Esophagus squamous epithelium (tissue), 5 donors: ENCODE measurements around the gene FAXC. TPM values are rescaled to one million over a fixed set of nuclear protein-coding genes. Genes with fewer than 3 reads are reported as not detected.
"Not testable (repeated sequence)": the region's sequence is repeated elsewhere in the genome, so short reads cannot be mapped to it uniquely, and the experiment has no call there.

ENCODE experiments used
- DNase-seq: peaks from one replicate; lab custom pipeline; 2025; lab: John Stamatoyannopoulos, UW
- H3K27ac ChIP-seq, 4 donors: fragments of 200-600 bp; sonication (generic); one replicate each; pipeline ENCODE4 v1.5.1; 2016 to 2019; ENCODE audit warnings: mild to moderate bottlenecking in 1 of 4
- H3K27me3 ChIP-seq, 4 donors: fragments of 200-600 bp; sonication (generic); 1 replicate in 3 of 4; 2 replicates in 1 of 4; pipeline versions ENCODE4 v1.5.1 to v1.6.0; 2017 to 2021; ENCODE audit warnings: antibody characterized with exemption in 1 of 4
- H3K36me3 ChIP-seq, 3 donors: fragments of 200-600 bp; sonication (generic); one replicate each; pipeline ENCODE4 v1.5.1; 2016 to 2019
- H3K4me1 ChIP-seq, 3 donors: fragments of 200-600 bp; sonication (generic); one replicate each; pipeline ENCODE4 v1.5.1; 2017 to 2019
- H3K4me3 ChIP-seq, 4 donors: fragments of 200-600 bp; sonication (generic); 1 replicate in 3 of 4; 2 replicates in 1 of 4; pipeline ENCODE4 v1.5.1; 2016 to 2019; ENCODE audit warnings: mild to moderate bottlenecking in 2 of 4, moderate library complexity in 1 of 4
- H3K9me3 ChIP-seq, 3 donors: fragments of 200-600 bp; sonication (generic); one replicate each; pipeline ENCODE4 v1.5.1; 2016 to 2019
- POLR2A ChIP-seq, 4 donors: fragments of 450-650 bp; IDR thresholded peaks; one replicate each; pipeline ENCODE4 v1.6.1; 2017; ENCODE audit warnings: antibody characterized with exemption in 4 of 4, mild to moderate bottlenecking in 4 of 4, moderate library complexity in 3 of 4
- WGBS, 2 donors: methylation state at CpG; one replicate each; pipeline ENCODE4 v1.1.5; 2018; 5-methylcytosine and 5-hydroxymethylcytosine counted together
- intact Hi-C: fragments of 100-400 bp; cut with DNase I; formaldehyde crosslinking; loops from one replicate; pipeline ENCODE4 v1.15.0; 2022
- total RNA-seq, 4 donors: library from RNA; depleted of rRNA; stranded (reverse); fragments of >200 nt; gene quantifications; one replicate each; pipeline ENCODE4 v1.1.0, GENCODE V29; 2016
- TF ChIP-seq, protein P1 (sequence below), 6 experiments: fragments of 450-650 bp in 4 of 6; fragments of 200-600 bp in 2 of 6; sonication (generic) in 2 of 6; IDR thresholded peaks; one replicate each; pipeline ENCODE4 v1.5.1; 2016 to 2019; ENCODE audit warnings: antibody characterized with exemption in 6 of 6, mild to moderate bottlenecking in 4 of 6, moderate library complexity in 4 of 6
- donor health status: DM: yes; HTN: yes; CAD: no.

FAXC gene
- total RNA-seq, 4 donors from 2014 or later, result 1.3 to 10.7 (median 4.6) TPM

DNA sequence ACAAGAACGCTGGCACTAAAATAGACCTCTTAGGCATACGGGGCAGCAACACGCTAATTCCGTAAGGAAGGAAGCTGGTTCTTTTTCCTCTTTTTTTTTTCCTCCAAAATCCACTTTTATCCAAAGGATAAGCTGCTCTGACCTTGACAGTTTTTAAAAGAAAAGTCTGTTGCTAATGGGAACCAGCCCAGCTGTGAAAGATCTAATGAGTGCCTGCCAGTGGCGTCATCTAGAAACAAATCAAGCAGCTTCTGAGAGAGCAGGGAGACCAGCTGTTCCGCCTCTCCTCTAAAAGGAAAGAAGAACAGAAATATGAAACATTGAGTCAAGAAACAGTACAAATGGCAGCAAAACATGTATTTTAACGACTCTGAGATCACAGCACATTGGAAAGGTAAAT, 78.6 kb downstream of the FAXC start:
- no peaks in the 10 kb centered on the region for H3K36me3 ChIP-seq
- H3K9me3 ChIP-seq, result no peaks in the 10 kb centered on the region
- WGBS, 2 donors, result 62 to 75% methylated on average over 7 of the region's 7 CpGs
- H3K27ac ChIP-seq, result no peak overlapping the region
- TF ChIP-seq POLR2A (IDR thresholded peaks at IDR 0.05), result no peak
- TF ChIP-seq, protein P1, sequence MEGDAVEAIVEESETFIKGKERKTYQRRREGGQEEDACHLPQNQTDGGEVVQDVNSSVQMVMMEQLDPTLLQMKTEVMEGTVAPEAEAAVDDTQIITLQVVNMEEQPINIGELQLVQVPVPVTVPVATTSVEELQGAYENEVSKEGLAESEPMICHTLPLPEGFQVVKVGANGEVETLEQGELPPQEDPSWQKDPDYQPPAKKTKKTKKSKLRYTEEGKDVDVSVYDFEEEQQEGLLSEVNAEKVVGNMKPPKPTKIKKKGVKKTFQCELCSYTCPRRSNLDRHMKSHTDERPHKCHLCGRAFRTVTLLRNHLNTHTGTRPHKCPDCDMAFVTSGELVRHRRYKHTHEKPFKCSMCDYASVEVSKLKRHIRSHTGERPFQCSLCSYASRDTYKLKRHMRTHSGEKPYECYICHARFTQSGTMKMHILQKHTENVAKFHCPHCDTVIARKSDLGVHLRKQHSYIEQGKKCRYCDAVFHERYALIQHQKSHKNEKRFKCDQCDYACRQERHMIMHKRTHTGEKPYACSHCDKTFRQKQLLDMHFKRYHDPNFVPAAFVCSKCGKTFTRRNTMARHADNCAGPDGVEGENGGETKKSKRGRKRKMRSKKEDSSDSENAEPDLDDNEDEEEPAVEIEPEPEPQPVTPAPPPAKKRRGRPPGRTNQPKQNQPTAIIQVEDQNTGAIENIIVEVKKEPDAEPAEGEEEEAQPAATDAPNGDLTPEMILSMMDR (IDR thresholded peaks at IDR 0.05), result no peak
- no peak for DNase-seq
- no peak overlapping the region for H3K4me3 ChIP-seq
- intact Hi-C loops, result no loop called here
- no peaks in the 10 kb centered on the region for H3K27me3 ChIP-seq
- no peaks in the 10 kb centered on the region for H3K4me1 ChIP-seq

DNA sequence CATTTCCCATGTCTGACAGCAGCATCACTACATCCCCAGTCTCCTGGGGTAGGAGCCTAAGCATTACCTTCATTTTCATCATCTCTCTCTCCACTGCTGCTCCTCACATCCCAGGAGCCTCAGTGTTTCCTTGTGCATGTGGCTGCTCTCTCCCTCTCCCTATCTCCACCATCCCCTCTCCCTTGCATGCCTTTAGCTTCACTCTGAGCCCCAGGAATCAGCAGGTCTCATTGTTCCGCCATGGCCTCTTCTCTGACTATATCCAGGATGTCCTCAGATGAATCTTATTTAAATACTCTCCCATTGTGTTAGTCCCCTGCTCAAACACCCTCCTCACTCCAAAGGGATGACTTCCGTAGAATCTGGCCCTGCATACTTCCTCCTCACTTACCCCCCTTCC, 79.4 kb downstream of the FAXC start:
- TF ChIP-seq, protein P1 (IDR thresholded peaks at IDR 0.05), result no peak
- no peak for TF ChIP-seq POLR2A (IDR thresholded peaks at IDR 0.05)
- WGBS, 2 donors, result 62 to 63% methylated on average over 2 of the region's 2 CpGs
- no peak overlapping the region for H3K4me3 ChIP-seq
- H3K27ac ChIP-seq, result no peak overlapping the region
- intact Hi-C loops, result no loop called here
- H3K4me1 ChIP-seq, result no peaks in the 10 kb centered on the region
- H3K36me3 ChIP-seq, result no peaks in the 10 kb centered on the region
- DNase-seq, result no peak
- no peaks in the 10 kb centered on the region for H3K9me3 ChIP-seq
- no peaks in the 10 kb centered on the region for H3K27me3 ChIP-seq

DNA sequence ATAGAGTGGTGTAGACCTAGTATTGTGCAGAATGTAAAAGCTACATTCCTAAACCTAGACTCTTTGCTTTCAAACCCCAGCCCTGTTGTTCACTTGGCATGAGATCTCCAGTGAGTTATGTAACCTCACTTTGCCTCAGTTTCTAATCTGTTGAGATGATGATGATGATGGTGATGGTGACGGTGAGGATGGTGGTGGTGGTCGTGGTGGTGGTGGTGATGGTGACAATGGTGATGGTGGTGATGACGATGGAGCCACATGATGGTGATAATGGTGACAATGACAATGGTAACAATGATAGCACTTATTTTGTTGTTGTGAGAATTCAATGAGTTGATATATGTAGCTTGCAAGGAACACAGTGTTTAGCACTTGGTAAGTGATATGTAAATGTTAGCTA, 80.3 kb downstream of the FAXC start:
- intact Hi-C loops, result no loop called here
- Histone ChIP-seq H3K27me3 (no peaks in the 10 kb centered on the region), H3K9me3 (no peaks in the 10 kb centered on the region), H3K4me1 (no peaks in the 10 kb centered on the region), H3K36me3 (no peaks in the 10 kb centered on the region), H3K27ac (no peak overlapping the region), H3K4me3 (no peak overlapping the region)
- no peak for DNase-seq
- 70 to 79% methylated on average over 3 of the region's 3 CpGs for WGBS, 2 donors
- no peak for TF ChIP-seq POLR2A (IDR thresholded peaks at IDR 0.05)
- TF ChIP-seq, protein P1 (IDR thresholded peaks at IDR 0.05), result no peak

DNA sequence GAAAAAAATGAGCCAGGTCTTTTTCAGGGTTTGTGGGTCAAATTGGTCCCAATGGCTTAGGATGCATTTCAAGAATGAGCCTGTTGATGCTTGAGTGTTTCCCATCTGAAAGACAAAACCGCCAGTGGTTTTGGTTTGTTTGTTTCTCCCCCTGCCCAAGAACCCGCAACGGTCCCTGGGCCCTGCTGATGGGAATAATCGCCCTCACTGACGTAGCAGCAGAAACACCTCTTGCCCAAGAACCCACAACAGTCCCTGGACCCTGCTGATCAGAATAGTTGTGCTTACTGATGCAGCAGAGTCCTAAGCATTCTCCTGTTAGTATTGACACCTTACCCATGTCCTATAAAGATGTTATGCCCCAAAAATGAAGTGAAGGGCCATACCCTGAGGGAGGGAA, 82.5 kb downstream of the FAXC start:
- H3K9me3 ChIP-seq, H3K27me3 ChIP-seq, intact Hi-C loops, DNase-seq, H3K4me1 ChIP-seq, H3K27ac ChIP-seq, H3K4me3 ChIP-seq, H3K36me3 ChIP-seq: not testable (repeated sequence)
- 82 to 85% methylated on average over 4 to 5 of the region's 5 CpGs for WGBS, 2 donors

DNA sequence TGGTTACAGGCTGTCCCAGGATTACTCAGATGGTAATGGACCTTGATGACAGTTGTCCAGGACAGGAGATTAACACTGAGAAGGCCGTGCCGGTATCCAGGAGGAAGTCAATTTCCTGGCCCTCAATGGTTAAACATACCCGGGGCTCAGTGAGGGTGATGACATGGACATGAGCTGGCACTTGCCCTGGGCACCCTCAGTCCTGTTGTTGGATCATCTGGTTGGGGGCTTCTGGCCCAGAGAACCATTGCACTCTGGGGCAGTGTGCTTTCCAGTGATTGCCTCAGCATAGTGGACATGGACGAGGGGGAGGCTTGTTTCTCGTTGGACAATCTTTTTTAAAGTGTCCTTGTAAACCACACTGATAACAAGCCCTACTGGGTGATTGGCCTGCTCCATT, 84.0 kb downstream of the FAXC start:
- H3K4me1 ChIP-seq, H3K9me3 ChIP-seq, H3K27me3 ChIP-seq, H3K36me3 ChIP-seq, DNase-seq, H3K27ac ChIP-seq, H3K4me3 ChIP-seq, intact Hi-C loops: not testable (repeated sequence)
- WGBS, 2 donors, result 82 to 83% methylated on average over 4 to 5 of the region's 5 CpGs

DNA sequence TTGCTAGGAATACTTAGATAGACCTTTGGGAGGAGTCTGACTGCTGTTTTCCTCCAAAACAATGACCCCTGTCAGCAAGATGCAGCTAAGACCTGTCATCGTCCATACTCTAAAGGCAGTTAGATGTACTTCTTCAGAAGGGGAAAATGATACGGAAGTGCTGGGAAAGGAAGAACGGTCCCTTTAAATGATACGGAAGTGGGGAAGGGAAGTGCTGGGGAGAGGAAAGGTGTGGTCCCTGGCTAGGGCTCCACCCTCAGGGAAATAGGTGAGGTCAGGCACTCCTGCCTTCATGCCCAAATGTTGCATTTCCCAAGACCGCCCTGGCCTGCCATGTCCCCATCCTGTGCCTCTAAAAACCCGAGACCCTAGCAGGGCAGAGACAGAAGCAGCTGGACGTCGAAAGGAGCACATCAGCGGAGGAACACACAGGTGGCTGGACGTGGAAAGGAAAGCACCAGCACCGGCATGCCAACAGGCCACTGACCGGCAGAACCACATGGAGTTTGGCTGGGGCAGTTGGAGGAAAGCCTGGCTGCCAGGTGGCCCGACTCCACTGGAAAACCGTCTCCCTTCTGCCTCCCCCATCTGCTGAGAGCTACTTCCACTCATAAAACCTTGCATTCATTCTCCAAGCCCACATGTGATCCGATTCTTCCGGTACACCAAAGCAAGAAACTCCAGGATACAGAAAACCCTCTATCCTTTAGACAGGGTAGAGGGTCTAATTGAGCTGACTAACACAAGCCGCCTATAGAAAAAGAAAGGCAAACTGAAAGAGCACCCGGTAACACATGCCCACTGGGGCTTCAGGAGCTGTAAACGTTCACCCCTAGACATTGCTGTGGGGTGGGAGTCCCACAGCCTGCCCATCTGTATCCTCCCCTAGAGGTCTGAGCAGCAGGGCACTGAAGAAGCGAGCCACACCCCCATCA, 94.6 kb downstream of the FAXC start:
- H3K4me1 ChIP-seq, result no peaks in the 10 kb centered on the region
- TF ChIP-seq, protein P1 (IDR thresholded peaks at IDR 0.05), result no peak
- no peak for TF ChIP-seq POLR2A (IDR thresholded peaks at IDR 0.05)
- no peaks in the 10 kb centered on the region for H3K9me3 ChIP-seq
- WGBS, 2 donors, result 76 to 80% methylated on average over 13 to 15 of the region's 20 CpGs
- no peak for DNase-seq
- intact Hi-C loops, result no loop called here
- no peak overlapping the region for H3K27ac ChIP-seq
- H3K36me3 ChIP-seq, result no peaks in the 10 kb centered on the region
- no peaks in the 10 kb centered on the region for H3K27me3 ChIP-seq
- no peak overlapping the region for H3K4me3 ChIP-seq
